Stimulated activated CD8-positive, alpha-beta memory T cell treated with anti-CD3 and anti-CD28 coated beads, Interleukin-4, amount 100 ng/mL, for 24 hours (primary cell): ENCODE measurements around the gene RBBP4.
"Not testable (repeated sequence)": the region's sequence is repeated elsewhere in the genome, so short reads cannot be mapped to it uniquely, and the experiment has no call there.

ENCODE experiments used
- DNase-seq: peaks from one replicate; pipeline ENCODE4 v3.0.0-alpha.2; 2020; ENCODE audit warnings: low read depth

The RBBP4 gene

DNA sequence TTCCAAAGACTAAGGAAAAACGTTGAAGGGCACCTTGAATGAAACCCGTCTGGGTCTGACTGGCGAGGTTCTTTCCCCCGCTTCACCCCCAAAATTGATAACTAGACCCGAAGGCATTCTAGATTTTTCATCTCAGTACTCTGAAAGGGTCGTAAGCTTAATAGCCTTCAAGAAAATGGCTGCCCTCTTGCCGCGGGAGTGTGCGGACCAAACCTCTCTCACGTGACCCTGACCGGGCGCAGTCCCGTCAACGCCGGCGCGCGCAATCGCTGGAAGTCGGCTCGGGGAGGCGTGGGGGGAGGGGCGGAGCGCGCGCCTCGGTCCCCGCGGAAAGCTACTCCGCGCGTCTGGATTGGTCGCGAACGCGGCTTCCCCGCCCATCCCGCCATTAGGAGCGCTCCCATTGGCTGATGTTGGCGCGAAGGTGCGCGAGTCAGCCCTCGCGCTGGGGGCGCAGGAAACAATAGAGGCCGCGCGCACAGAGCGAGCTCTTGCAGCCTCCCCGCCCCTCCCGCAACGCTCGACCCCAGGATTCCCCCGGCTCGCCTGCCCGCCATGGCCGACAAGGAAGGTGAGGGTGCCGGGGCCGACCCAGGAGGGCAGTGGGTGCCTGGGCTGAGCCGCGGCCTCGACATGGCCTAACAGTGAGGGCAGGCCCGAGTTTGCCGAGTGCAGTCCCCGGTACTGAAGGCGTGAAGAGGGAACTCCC is at the start of gene RBBP4:
RBBP4 (plus strand) TSS at position 457 of the 709 bp plus-strand sequence; CDS start at position 556, 99 bp downstream.
- DNase-seq, result peak; percentile 99

DNA sequence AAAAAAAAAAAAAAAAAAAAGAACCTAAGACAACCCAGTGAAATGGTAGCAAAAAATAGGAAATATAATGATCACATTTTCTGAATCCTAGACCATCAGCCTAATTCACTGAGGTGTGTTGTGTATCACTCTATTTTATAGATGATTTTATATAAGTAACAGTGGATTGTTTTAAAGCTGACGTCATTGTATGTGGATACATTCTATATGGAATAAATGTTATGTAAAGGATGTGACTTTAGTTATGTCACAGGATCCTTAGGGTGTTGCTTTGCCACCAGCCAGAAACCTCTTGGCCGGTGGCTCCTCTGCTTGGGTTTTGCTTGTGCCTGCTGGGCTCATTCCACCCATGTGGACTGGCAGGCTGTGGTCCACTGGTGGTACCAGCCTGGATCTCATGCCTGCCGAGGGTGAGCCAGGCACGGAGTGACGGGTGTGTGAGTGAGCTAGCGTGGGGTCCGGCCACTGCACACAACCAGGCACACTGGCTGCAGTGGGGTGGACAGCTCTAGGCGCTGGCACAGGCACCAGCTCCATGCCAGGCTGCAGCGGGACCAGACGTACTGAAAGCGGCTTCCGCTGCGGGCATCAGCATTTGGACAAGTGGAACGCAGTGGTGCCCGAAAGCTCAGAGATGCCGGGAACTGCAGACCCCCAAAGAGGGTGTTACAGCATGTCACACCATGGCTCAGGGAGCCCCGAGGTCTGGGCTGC is 45.1 kb upstream of the RBBP4 start:
- DNase-seq, result no peak

DNA sequence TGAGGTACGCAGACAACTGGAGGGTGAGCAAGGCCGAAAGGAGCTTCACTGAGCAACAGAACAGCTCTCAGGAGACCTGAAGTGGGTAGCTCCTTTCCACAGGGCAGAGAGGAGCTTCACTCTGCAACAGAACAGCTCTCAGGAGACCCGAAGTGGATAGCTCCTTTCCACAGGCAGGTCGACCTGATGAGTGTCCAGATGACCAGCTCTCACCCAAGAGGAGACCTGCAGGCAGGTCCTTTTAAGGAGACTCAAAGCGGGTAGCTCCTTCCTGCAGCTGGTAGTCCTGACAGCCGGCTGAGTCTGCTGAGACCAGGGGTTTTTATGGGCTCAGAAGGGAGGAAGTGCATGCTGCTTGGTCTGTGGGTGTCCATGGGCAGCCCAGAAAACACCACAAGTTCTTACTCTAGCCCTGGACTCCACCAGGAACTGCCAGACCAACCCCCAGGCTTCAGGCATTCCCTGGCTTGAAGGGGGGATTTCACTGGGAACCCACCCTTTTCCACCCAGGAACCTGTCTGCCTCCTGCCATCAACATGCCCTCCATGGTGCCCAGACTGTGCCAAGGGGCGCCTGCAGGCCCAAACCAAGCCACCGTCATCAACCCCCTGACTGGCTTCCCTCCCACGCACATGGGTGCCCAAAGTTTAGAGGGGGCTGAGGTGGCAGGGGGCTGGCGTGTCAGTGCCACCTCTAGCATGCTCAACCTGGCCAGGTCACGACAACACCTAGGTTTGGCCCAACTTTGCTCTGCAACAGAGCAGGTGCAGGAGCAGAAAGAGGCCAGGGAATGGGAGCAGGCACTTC is 44.2 kb upstream of the RBBP4 start:
- DNase-seq, result no peak

DNA sequence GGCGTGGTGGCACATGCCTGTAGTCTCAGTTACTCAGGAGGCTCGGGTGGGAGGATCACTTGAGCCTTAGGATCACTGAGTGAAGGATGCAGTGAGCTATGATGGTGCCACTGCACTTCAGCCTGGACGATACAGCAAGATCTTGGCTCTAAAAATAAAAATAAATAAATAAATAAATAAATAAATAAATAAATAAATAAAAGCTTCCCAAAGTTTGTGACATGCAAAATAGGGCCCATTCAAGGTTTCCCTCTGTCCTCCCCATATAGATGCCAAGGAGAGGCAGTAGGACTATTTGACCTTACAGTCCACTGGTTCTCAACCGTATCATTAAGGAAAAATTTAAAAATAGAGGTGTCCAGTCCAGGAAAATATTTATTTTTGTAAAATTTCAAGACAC is 41.8 kb upstream of the RBBP4 start:
- no peak for DNase-seq

DNA sequence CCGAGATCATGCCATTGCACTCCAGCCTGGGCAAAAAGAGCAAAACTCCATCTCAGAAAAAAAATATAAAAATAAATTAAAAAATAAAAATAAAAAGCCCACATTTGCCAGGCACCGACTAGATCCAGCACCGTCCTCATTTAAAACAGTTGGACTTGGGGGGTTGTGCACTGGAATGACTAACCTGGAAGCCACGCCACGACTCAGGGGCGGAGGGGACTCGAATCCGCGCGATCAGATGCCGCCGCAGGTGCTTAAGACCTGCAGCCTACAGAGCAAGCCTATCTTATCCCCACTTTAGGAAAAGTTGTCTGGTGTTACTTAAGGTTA is 39.2 kb upstream of the RBBP4 start:
- DNase-seq, result no peak

DNA sequence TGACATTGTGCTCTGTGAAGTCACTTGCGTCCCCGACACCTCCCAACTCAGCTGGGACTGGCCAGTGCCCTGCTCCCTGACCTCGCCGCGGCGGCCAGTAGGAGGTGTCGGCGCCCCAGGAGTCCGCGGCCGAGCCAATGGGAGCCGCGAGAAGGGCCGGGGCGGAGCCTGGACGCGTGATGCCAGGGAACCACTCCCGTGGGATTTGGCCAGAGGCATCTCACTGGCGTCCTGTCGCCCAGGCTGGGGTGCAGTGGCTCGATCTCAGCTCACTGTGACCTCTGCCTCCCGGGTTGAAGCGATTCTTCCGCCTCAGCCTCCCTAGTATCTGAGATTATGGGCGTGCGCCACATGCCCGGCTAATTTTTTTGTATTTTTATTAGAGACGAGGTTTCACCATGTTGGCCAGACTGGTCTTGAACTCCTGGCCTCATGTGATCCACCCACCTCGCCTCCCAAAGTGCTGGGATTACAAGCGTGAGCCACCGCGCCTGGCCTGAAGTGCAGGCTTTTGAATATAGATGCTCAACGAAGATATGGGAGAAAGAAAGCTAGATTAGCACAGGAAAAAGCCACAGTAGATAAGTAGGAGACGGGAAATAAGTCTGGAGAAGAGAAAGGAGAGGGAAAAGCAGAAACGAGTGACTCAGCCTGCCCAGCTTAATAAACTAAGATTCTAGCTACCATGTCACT is 38.7 kb upstream of the RBBP4 start:
- peak; percentile 24 for DNase-seq

DNA sequence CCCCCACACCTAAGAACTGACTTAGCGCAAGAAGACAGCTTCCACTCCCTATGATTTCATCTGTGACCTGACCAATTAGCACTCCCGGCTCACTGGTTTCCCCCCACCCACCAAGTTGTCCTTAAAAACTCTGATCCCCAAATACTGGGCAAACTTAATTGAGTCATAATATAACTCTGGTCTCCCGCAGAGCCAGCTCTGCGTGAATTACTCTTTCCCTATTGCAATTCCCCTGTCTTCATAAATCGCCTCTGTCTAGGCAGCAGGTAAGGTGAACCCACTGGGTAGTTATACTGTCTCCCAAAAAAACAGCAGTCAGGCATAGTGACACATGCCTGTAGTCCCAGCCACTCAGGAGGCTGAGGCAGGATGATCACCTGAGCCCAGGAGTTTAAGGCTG is 37.5 kb upstream of the RBBP4 start:
- no peak for DNase-seq

DNA sequence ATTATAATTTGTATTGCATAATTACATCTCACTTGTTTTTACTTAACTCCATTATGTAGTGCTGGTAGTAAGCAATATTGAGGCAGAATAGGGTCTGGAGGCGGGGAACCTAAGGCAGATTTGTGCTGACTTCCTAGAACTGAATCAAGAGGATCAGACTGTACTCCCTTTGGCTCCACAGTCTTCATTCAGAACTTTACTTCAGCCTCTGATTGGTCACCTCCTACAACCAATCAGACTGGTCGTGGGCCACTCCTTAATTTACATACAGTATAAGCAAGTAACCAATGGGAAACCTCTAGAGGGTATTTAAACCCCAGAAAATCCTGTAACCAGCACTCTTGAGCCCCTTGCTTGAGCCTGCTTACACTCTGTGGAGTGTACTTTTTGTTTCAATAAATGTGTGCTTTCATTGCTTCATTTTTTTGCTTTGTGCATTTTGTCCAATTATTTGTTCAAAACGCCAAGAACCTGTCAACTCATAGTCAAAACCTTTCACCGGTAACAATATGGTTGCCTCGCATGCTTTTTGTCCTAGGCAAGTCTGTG is 32.3 kb upstream of the RBBP4 start:
- no peak for DNase-seq

DNA sequence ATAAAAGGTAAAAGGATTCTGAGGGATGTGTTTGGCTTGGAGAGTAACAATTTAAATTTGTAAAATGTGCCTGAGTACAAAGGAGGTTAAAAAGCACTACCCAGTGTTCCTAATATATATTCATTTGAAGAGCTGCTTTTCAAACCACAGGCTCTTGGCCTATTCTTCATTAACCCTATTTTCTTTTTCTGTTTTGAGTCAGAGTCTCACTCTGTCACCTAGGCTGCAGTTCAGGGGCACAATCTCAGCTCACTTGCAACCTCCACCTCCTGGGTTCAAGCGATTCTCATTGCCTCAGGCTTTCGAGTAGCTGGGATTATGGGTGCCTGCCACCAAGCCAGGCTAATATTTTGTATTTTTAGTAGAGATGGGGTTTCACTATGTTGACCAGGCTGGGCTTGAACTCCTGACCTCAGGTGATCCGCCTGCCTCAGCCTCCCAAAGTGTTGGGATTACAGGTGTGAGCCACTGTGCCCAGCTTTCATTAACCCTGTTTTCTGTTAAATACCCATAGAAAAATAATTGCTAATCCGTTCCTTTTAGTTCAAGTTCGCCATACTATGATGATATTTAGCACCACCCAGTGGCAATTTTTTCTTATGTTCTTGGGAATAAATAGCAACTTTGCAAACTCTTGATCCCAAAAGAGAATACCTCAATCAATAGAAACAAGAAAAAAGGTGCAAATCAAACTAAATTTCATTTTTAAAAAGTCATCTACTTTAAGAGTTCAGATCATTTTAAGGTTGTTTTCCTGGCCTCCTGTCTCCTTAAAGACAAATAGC is 31.1 kb upstream of the RBBP4 start:
- DNase-seq, result no peak

DNA sequence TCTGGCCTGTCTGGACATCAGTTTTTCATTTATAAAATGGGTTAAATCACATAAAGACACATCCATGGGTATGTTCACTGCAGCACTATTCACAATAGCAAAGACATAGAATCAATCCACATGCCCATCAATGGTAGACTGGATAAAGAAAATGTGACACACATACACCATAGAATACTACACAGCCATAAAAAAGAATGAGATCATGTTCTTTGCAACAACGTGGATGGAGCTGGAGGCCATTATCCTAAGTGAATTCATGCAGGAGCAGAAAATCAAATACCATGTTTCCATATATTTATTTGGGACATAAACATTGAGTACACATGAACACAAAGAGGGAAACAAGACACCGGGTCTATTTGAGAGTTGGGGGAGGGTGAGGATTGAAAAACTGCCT is 28.8 kb upstream of the RBBP4 start:
- DNase-seq, result no peak

DNA sequence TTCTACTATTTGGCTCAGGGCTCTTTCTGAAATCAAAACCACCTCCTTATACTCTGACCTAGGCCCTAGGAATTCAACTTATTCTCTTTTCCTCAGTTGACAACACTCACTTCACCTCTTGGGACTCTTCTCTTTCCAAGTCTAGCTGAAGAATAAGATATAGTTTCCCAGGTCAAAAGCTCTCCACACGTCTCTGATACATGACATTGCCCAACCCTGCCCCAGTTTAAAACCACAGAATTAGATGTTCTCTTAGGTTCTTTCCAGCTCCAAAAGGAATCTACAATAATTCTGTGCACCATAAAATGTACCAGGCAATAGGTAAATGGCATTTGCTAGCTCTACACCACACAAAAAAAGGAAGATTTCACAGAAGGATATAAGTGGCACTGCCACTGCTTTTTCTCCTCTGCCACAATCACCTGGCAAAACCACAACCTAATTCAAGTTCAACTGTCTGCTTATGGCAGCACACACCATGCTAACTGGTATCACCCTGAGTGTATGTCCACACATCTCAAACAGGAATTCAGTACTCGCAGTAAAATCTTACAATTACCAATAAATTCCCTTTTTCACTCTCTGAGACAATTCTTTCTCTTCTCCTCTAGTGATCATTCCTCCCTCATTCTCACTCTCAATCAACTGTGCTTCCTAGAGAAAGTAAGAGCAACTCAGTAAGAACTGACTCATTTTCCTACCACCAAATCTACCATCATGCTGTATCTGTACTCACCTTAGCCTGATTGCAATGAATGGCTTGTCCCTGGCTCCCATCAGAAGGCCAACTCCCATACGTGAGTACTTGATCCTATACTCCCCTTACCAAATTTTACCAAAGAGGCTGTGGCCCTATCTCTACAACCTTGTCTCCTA is 28.0 kb upstream of the RBBP4 start:
- no peak for DNase-seq

DNA sequence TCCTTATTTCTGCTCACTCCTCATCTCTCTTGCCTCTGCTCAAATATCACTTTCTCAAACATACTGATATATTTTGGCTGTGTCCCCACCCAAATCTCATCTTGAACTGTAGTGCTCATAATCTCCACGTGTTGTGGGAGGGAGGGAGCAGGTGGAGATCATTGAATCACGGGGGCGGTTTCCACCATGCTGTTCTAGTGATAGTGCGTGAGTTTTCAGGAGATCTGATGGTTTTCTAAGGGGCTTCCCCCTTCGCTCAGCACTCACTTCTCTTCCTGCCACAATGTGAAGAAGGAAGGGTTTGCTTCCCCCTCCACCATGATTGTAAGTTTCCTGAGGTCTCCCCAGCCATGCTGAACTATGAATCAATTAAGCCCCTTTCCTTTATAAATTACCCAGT is 27.2 kb upstream of the RBBP4 start:
- no peak for DNase-seq

DNA sequence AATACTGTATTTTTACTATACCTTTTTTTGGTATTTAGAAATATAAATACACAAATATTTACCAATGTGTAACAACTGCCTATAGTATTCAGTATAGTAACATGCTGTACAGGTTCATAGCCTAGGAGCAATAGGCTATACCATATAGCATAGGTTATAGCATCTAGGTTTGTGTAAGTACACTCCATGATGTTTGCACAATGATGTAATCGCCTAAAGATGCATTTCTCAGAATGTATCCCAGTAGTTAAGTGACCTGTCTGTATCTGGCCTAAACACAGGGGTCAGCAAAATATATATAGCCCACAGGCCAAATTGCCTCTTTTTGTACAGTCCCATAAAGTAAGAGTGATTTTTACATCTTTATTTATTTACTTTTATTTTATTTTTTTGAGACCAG is 24.8 kb upstream of the RBBP4 start:
- DNase-seq, result no peak

DNA sequence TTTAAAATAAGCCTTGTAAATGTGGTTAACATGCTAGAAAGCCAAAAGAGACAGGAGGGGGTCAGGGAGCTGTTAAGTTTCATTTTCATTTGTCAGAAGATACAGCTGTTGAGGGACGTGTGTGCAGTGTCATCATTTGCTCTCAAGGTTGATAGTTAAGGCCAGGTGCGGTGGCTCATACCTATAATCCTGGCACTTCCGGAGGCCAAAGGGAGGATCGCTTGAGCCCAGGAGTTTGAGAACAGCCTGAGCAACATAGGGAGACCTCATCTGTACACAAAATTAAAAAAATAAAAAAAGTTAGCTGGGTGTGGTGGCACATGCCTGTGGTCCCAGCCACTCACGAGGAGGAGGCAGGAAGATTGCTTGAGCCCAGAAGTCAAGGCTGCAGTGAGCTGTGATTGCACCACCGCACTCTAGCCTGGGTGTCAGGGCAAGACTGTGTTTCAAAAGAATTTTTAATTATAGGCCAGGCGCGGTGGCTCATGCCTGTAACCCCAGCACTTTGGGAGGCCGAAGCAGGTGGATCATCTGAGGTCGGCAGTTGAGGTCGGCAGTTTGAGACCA is 23.3 kb upstream of the RBBP4 start:
- DNase-seq, result no peak

DNA sequence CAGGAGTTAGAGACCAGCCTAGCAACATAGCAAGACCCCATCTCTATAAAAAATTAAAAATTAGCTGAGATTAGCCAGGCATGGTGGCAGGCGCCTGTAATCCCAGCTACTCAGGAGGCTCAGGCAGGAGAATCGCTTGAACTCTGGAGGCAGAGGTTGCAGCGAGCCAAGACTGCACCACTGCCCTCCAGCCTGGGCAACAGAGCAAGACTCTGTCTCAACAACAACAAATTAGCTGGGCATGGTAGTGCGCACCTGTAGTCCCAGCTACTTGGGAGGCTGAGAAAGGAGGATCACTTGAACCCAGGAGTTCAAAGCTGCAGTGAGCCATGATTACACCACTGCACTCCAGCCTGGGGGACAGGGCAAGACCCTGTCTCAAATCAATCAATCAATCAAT is 20.8 kb upstream of the RBBP4 start:
- not testable (repeated sequence) for DNase-seq

DNA sequence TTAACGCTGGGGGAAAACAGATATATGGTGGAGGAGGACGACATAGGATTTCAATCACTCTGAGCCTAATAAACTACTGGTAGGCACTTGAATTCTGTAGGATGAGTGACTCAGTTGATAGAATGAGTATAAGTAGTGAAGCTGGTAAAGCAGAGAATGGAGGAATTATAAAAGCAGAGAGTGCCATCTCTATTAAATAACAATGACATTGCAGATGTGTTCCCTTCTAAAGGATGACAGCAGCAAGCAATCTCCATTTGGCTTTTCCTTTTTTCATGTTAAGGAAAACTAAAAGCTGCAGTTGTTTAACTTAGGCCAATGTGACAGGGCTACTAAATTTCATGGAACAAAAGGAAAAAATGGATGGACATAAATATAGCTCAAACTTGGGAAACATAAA is 18.2 kb upstream of the RBBP4 start:
- DNase-seq, result no peak

DNA sequence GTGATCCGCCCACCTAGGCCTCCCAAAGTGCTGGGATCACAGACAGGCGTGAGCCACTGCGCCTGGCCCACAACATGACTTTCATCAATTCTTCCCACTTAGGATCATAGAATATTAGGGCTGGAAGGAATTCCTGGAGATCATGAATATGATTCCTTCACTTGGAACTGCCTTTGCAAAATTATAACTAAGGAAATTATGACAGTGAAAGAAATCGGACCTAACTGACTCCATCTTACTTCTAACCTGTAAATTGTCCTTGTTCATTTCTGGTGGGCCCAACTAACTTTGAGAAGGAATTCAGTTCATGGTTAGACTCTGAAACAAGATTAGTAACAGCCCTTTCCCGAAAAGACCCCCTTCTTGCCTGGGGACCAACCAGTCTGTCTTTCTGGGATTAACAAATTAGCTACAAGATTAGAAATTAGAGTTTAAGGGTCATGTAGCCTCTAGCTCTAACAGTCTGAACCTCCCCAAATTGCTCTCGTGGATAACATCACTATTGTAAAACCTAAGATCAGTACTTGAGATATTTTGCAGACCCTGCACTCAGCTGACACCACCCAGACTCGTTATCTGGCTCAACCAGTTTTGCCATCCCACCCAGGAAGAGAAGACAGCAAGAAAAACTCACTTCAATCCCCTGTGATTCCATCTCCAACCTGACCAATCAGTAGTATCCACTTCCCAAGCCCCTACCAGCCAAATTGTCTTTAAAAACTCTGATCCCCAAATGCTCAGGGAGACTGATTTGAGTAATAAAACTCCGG is 15.3 kb upstream of the RBBP4 start:
- no peak for DNase-seq

DNA sequence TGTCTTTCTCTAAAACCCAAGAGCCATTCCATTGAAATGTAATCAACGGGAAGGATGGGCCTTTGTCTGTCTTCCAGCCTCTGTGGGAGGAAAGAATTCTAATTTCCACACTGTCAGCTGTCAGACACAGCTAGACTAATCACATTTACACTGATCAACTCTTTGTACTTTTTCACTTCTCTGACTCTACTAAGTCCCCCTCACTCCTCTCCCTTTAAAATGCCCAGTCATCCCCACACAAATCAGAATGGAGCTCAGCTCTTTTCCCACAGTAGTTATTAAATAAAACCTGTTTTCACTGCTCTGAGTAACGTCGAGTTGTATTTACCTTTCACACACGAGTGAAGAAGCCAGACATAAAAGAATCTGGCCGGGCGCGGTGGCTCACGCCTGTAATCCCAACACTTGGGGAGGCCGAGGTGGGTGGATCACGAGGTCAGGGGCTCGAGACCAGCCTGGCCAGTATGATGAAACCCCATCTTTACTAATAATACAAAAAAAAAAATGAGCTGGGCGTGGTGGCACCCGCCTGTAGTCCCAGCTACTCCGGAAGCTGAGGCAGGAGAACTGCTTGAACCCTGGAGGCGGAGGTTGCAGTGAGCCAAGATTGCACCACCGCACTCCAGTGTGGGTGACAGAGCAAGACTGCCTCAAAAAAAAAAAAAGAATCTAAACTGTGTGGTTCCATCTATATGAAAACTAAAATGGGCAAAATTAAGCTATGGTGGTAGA is 13.9 kb upstream of the RBBP4 start:
- no peak for DNase-seq
